ENCODE results near the gene ZNF416.

Gene ZNF416

DNA sequence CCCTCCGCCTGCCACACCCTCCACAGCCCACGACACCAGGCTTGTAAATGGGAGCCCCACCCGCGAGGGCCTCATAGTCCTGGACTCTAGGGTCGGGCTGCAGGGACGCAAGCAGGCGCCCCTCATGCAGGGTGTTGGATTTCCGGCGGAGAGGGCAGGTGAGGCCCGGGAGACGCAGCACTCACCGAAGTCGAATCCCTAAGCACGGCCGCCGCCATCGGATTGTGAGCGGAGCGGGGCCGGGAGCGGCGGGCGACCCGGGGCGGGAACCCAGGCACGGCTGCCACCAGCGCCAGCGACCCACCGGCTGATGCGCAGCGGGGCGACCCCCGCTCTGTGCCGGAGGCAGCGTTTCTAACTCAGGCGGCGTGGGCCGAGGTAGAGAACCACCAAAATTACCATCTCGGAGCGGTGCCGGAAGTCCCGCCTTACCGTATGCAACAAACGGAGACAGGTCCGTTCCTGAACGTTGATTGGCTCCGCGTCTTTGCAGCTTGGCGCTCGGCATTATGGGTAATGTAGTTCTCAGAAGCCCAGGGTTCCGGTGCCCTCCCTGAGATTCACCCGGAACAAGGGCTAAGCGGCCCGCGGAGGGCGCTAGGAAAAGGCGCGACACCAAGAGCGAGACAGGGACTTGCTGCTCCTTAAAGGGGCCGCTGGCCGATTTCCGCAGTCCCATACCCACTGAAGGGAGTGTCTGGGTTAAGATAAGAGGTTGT lies at the start of gene ZNF416:
Gene ZNF416, minus strand, starts transcription at position 425 of the 719 bp plus-strand sequence. Its CDS starts 207 bp downstream, at position 218.
- DNase-seq = peak; percentile 95

DNA sequence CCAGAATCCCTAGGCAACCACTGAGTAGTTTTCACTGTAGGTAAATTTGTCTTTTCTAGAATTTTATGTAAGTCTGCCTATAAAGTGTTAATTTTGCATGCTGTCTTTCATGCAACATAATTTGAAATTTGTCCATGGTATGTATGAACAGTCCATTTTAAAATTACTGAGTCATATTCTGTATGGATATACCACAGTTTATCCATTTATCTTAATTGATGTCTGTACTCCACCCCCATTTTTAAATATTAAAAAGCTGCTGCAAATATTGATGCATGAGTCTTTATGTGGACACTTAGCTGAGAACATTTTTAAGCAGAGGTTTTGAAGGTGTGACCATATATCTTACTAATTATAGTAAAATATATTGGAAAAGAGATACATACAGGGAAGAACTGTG lies 44.4 kb upstream of the ZNF416 start:
- no peak for DNase-seq

DNA sequence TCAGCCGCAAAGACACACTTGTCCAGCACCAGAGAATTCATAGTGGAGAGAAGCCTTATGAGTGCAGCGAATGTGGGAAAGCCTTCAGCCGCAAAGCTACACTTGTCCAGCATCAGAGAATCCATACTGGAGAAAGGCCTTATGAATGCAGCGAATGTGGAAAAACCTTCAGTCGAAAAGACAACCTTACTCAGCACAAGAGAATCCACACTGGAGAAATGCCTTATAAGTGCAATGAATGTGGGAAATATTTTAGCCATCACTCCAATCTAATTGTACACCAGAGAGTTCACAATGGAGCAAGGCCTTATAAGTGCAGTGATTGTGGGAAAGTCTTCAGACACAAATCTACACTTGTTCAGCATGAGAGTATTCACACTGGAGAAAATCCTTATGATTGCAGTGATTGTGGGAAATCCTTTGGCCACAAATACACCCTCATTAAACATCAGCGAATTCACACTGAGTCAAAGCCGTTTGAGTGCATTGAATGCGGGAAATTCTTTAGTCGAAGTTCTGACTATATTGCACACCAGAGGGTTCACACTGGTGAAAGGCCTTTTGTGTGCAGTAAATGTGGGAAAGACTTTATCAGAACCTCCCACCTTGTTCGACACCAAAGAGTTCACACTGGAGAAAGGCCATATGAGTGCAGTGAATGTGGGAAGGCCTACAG lies 42.1 kb upstream of the ZNF416 start:
- DNase-seq = no peak

DNA sequence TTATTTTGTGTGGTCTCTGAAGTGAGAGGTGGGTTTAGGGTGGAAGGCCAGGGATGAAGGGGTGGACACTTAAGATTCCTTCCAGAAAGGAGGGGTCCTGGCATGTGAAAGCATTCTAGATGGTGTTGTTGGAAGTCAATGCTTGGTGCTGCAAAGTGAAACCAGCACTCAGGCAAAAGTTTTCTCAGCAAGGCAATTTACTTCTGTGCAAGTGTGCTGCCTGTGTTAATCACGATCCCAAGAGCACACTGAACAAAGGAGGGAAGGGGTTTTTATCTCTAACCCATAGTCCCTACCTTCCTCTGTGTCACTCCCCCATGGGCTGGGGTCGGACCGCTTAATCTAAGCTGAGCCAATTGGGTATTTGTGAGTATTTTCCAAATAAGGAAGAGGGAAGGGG lies 36.6 kb upstream of the ZNF416 start:
- DNase-seq = no peak

DNA sequence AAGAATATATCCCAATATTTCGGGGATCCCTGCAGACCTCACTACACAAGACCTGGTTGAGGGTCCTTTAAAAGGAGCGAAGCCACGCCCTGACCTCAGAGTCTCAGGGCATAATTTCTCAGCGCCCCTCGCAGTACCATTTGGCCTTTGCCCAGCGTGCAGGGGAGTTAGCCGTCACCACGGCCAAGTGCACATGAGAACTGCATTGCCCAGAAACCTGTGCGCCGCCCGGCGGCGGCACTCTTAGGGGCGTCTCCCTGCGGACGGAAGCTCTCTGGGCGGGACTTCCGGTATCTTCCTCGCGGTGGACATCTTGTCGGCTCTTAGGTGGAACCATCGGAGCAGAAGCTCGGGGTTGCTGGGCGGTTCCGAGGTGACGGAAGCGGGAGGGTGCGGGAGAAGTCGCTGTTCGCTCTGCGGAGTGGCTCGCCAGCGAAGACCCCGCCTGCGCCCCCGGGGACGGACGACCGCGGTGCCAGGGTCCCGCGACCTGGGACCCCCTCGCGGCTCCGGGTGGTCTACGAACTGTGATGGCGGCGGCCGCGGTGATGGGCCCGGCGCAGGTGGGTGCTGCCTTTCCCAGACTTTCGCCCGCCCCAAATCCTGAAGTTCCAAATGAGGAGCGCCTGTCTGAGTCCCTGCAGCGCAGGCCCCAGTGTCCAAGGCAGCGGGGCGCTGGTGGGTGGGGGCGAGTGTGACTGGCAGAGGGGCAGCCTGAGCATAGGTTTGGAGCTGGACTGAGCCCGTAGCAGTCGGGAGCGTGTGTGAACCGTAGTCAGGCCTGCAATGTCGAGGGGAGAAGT lies 35.4 kb upstream of the ZNF416 start, which contains the start of gene ZNF134:
Gene ZNF134, plus strand, starts transcription at position 302 of the 803 bp plus-strand sequence. CDS start 5,227 bp downstream, outside the sequence.
- peak; percentile 88 for DNase-seq

DNA sequence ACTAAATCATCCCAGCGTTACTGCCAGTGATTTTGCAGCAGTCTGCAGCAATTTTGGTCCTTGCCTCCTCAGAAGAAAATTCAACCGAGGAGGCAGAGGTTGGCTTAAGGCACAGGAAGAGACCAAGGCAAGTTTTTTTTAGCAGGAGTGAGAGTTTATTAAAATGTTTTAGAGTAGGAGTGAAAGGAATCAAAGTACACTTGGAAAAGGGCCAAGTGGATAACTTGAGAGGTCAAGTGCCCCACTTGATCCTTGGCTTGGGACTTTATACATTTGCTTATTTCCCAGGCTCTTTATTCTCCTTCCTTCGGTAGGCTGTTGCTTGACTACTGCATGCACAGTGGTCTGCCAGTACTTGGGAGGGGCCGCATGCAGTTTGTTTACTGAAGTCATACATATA lies 32.4 kb upstream of the ZNF416 start:
- no peak for DNase-seq

DNA sequence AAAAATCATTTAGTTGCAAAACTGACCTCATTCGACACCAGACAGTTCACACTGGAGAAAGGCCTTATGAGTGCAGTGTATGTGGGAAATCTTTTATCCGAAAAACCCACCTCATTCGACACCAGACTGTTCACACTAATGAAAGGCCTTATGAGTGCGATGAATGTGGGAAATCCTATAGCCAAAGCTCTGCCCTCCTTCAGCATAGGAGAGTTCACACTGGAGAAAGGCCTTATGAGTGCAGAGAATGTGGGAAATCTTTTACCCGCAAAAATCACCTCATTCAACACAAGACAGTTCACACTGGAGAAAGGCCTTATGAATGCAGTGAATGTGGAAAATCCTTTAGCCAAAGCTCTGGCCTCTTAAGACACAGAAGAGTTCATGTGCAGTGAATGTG lies 28.2 kb upstream of the ZNF416 start:
- no peak for DNase-seq

DNA sequence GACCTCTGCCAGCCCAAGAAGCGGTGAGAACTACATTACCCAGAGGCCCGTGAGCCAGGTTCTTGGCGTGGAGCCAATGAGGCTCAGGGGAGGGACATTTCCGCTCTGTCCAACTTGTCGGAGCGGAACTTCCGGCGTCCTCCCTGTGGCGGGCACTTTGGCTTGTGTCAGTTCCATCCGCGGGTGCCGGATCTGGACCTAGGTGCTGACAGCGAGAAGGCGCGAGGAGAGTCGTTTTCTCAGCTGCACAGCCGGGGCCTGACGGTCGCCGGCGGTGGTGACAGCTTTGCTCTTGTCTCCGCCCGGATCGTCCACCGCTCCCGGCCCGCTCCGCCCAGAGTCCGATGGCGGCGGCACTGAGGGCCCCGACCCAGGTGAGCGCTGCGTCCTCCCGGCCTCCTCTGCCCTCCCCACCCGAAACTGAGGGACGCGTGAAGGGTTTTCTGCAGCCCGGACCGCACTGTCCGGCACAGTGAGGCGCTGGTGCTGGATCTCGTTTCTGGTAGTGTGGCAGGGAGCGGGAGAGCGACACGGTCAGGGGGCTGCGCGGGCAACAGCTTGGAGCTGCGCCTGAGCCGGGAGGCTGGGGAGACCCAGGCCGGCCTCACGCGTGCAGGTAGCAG lies 21.2 kb upstream of the ZNF416 start, which contains the start of gene ZNF530:
Gene ZNF530, plus strand, starts transcription at position 125 of the 623 bp plus-strand sequence. CDS start 4,461 bp downstream, outside the sequence.
- peak; percentile 87 for DNase-seq

DNA sequence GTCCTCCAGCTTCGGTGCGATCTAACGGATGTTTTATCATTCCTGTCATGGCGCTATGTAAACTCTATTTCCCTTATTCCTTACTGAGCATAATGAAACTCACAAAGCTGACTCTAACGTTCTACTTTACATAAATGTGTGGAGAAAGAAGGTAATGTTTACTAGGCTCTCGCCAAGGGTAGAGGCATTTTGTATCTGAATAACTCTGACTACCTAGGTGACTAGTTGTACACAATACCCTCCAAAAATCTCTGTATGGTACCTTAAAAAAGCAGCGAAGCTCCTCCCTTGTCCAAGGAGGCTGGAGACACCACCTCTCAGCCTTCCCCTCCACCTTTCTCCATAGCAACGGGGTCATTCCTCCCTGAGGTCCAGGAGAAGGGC lies 20.7 kb upstream of the ZNF416 start:
- no peak for DNase-seq

DNA sequence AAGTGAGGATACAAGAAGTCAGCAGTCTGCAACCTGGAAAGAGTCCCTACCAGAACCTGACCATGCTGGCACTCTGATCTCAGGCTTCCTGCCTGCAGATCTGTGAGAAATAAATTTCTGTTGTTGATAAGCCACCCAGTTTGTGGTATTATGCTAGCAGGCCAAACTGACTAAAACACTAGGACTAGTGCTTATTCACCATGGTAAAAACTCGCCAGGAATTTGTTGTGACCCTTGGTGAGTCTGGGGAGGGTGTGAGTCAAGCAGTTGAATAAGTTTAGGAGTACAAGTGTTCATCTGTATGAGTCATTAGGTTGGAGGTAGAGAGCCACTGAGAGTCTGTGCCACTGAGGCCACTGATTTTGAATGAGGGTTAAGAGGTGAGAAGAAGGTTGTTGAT lies 8.8 kb upstream of the ZNF416 start:
- no peak for DNase-seq

DNA sequence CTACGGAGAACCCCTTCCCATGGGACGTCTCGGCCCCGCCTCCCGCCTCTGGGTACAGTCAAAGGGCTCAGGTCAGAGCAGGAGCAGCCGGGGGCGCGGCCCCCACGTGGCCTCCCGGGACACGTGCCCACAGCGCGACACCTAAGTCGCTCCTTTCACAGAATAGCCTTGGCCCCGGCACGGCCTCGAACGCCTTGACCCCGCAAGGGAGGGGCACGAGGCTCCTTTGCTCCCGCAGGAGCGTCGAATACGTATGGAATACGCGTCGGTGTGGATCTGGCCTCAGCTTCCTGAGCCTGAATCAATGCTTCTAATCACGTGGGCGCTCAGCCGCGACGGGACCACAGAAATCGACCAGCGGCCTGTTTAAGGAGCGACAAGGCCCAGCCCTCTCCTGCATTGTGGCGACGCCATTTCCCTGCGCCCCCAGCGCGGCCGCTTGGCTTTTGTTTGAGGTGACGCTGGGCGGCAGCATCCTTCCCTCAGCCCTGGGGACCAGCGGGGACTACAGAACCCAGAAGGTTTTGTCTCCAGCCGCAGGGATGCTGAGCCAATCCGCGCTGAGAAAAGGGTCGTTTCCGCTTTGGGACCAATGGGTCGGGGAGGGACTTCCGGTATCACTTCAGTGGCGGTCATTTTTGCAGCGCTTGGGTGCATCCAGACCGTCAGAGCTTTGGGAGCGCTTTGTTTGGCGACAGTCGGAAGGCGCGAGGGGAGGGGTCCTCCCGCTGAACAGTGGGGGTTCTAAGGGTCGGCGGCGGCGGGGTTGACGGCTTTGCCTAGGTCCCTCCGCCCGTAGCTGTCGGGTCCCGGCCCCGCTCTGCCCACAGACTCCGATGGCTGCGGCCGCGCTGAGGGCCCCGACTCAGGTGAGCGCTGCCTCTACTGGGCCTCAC lies 5.1 kb upstream of the ZNF416 start, which contains the start of gene ZIK1:
Gene ZIK1, plus strand, starts transcription at position 625 of the 896 bp plus-strand sequence. Its CDS starts 212 bp downstream, at position 837.
- peak; percentile 87 for DNase-seq

DNA sequence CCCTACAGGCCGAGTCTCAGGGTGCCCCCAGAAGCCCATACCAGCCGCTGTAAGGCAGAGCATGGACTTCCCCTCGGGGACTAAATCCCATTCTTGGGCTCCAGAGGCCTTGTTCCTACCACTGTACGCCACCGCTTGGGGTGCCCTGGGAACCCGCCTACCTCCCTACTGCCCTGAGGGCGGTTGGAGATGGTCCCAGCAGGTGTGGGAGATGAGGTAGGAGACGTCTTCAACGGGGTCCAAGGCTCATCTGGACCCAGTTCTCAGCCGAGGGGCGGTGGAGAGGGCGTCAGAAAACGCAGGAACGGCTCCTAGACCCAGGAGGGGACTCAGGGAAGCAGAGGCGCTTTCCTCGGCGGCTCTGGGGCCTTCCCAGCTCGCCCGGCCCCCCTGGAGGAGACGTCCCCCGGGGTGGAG lies 4.4 kb upstream of the ZNF416 start:
- DNase-seq = no peak

DNA sequence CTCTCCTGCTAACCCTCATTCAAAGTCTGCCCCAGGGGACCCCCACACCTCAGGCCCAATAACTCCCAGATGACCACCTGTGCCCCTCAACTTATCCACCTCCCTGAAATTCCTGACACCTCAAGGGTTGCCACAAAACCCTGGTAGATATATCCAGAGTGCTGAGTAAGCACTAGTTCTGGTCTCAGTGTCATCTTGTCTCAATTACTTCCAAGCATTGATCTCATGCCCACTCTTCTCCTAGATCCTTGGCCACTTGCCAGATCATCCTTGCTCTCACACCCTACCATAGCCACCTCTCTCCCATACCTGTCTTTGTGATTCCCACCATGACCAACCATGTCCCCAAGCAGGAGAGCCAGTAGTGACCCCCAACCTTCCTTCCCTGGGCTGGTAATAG lies 2.0 kb downstream of the ZNF416 start:
- DNase-seq = no peak

DNA sequence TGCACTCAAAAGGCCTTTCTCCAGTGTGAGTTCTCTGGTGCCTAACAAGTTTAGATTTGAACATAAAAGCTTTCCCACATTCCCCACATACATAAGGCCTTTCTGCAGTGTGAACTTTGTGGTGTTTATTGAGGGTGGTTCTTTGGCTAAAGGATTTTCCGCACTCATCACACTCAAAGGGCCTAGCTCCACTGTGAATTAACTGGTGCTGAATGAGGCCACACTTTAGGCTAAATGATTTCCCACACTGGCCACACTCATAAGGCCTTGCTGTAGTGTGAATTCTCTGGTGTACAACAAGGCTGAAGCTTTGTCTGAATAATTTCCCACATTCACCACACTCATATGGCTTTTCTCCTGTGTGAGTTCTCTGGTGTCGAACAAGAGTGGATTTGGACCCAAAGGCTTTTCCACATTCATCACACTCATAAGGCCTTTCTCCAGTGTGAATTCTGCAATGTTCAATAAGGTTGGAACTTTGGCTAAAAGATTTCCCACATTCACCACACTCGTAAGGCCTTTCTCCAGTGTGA lies 6.2 kb downstream of the ZNF416 start:
- DNase-seq = no peak

DNA sequence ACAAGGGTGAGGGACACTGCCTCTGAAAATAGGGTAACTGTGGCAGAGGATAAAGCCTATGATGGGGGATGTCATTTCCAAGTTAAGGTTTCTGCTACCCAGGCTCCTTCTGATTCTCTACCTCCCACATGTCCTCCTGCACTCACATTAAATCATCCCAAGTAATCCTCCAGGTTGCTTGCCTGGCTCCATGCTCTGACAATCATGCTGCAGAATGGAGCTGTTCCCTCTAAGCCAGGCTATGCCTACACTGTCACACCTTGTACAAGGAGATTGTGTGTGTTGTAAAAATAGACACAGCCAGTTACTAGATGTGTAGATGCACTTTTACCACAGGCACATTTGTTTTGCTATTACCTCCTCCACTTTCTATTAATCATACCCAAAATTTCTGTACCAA lies 8.0 kb downstream of the ZNF416 start:
- DNase-seq = no peak

DNA sequence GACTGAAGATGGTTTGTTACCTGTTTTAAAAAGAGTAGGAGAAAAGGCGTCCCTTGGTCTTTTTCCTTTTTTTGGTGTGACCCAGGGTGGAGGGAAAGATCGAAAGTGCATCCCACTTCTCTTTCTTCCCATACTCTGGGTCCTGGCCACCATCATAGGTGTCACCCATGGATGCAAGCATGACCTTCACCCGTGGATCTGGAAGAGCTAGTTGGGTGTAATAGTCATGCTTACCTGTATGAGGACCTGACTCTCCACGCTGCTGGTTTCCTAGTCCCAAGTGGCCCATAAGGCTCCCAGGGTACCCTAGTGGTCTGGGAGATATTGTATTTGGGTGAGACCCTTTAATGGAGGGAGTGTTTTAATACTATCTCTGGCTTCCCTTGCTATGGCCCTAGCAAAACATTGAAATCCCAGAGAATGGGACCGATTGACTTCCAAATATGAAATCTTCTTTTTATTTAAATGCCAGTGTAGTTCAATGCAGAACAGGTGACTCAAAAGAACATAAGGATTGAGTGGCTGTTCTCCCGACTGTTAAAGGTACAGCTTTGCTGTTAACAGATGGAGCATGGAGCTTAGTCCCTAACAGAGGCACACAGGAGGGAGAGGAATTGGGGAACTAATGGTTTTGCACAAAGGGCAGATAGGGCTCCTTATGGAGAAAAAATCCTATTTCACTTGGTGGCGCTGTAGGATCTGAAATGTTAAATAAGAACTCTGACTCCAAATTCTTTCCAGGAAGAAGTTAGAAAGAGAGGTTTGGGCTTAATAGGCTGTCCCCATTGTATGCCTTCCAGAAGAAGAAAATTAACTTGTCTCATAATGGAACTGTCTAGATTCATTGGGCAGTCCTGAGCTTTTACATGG lies 12.1 kb downstream of the ZNF416 start:
- DNase-seq = no peak

DNA sequence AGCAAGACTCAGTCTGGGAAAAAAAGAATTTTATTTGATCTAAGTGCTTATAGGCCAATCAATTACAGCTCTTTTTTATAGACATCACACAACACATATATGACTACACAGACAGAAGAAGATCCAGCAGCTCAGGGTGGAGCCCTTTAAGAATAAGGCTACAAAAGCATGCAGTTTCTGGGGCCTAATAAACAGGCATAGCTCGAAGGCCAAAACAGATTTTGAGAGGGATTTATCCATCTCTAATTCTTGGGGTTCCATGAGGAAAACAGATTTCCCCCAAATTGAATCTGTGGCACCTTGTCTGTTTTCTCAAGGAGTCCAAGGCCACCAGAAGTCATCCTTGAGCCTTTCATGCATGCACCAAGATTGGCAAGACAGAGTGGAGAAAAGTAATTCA lies 15.2 kb downstream of the ZNF416 start:
- no peak for DNase-seq

DNA sequence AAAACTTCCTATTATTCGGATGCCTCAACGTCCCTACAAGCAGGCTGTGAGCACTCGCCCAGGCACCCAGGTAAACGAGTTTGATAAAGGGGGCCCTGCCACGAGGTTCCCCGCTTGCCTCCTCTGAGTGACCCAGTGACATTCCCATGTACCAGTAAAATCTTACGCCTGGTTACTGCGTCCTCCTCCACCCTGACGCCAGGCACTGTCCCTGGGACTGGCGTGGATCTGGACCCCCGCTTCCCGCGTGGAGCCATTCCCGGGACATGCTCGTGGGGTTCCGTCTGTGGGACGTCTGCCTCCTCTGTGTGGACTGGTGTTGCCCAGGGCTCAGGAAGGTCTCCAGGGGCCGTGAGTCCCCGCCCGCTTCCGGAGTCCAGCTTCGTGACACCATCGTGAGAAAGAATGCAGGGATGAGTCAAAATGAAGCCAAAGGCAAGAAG lies 18.6 kb downstream of the ZNF416 start:
- no peak for DNase-seq

DNA sequence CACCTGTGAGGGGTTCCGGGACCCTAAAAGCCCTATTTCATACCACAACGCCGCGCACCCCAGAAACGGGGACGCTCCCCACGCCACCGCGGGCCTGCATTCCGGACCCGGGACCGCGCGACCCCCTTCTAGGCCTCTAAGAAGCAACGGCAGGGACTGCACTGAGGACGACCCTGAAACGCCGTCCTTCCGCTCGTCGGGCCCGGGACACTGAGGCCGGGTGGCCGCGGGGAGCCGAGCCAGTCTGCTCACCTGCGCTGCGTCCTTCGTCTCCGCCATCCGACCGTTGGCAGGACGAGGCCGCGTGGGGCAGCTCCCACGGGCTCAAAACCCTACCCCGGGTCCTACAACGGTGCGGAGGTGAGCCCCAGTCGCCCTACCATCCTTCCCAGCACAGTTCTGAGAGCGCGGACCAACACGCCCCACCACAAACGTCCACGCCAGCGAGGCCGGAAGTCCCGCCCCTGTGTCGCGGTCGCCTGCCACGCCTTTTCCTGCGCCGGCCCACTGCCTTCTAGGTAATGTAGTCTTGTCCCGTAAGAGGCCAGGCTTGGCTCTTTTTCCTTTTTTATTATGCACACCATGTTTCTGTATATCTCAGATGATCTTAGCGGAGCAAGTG lies 19.2 kb downstream of the ZNF416 start, which contains the start of gene ZNF550:
Gene ZNF550, minus strand, starts transcription at position 460 of the 622 bp plus-strand sequence. Its CDS starts 181 bp downstream, at position 279.
- DNase-seq = peak; percentile 88

DNA sequence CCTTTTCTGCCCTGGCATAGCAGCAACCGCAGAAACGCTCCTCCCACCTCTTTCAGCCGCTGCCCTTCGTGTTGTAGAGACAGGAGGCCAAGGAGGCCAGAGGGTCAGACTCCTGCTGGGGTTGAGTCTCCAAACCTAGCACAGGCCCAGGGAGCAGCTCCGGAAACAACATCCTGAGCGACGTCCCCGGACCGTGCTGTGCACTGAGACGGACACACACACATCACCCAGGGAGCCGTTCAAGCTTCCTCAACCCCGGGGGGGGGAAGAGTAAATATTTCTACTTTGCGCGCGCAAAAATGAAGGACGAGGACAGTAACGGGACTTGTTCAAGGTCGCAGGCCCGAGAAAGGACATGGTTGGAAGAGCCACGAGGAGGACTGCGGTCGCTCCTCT lies 19.7 kb downstream of the ZNF416 start:
- no peak for DNase-seq

All from activated gamma-delta T cell treated with Interleukin-2 at 50 U/mL for 16 hours (primary cell).